Mesothelial cell of epicardium (in vitro differentiated cells): Measurements from ENCODE around the gene FOXC2. TPM values are rescaled to one million over a fixed set of nuclear protein-coding genes. Genes with fewer than 3 reads are reported as not detected.

ENCODE experiments used
- DNase-seq, 2 experiments: peaks; one replicate each; pipeline ENCODE4 v3.0.0; 2021; ENCODE audit warnings: low spot score in 2 of 2; ENCODE audit not compliant: unreplicated experiment in 2 of 2
- H3K27ac Mint-ChIP-seq: 2 replicates; pipeline ENCODE4 v1.8.0; 2021; ENCODE audit warnings: mixed read lengths
- H3K27me3 Mint-ChIP-seq: 2 replicates; pipeline ENCODE4 v1.8.0; 2021; ENCODE audit warnings: low read depth, mixed read lengths
- H3K36me3 Mint-ChIP-seq: 2 replicates; pipeline ENCODE4 v1.8.0; 2021; ENCODE audit warnings: mixed read lengths
- H3K4me1 Mint-ChIP-seq: 2 replicates; pipeline ENCODE4 v1.8.0; 2021; ENCODE audit warnings: mixed read lengths
- H3K4me3 Mint-ChIP-seq: 2 replicates; pipeline ENCODE4 v1.8.0; 2021; ENCODE audit warnings: mild to moderate bottlenecking, moderate library complexity, mixed read lengths
- H3K9me3 Mint-ChIP-seq: 2 replicates; pipeline ENCODE4 v1.8.0; 2021; ENCODE audit warnings: mixed read lengths
- CTCF ChIP-seq: fragments of 200-600 bp; sonication (generic); IDR thresholded peaks from one replicate; pipeline ENCODE4 v1.5.0; 2021; ENCODE audit warnings: antibody characterized with exemption; ENCODE audit not compliant: unreplicated experiment
- total RNA-seq: library from RNA; stranded (reverse); gene quantifications from 3 replicates; pipeline ENCODE4 v1.2.1, GENCODE V29; 2021

Gene FOXC2
- total RNA-seq, 1 donor from 2014 or later: 12.3 TPM

- no peak for DNase-seq
- no peaks in the 10 kb centered on the region for H3K4me1 Mint-ChIP-seq
- H3K27me3 Mint-ChIP-seq: peaks cover 42% of the 10 kb centered on the region
- no peaks in the 10 kb centered on the region for H3K9me3 Mint-ChIP-seq
- no peak for TF ChIP-seq CTCF
- H3K4me3 Mint-ChIP-seq: no peak overlapping the region
- peaks cover 6% of the 10 kb centered on the region for H3K36me3 Mint-ChIP-seq
- no peak overlapping the region for H3K27ac Mint-ChIP-seq
Observed at GRCh38 chr16:86531191-86531545, 35.5 kb upstream of the FOXC2 start.

DNA sequence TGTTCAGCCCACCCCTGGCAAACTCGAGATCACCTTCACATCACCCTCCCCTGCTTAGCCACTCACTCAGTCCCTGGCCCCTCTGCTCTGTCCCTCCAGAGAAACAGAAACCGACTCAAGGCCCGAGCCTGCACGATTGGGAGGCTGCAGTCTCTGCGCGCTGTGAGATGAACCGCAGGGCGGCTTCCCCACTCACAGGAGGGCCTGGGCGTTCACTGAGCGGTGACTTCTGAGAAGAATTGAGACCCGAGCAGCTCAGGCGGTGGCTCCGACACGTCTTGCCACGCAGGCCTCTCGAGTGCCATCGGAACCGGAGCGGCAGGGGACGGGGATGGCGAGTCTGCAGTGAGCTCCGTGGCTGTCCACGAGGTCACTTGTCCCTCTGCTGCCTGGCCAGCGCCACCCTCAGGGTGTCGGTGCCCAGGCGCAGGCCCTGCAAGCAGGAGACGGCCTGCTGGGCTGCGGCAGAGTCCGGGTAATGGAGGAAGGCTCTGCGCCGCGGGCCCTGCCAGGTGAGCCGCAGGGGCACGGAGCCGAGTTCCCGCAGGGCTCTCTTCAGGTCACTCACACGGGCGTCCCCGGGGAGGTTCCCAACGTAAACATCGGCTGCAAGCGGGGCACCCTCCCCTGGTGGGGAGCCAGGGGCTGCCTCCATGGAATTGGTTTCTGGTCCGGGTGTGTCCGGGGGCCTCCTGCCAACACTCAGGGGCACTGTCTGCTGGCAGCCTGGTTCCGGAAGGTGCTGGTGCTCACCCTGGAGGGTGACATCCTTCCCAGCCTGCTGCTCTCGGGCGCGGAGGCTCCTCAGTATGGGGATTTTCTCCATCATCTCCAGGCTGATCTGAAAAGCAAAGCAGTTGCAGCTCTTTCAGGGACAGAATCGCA is 34.7 kb upstream of the FOXC2 start:
- DNase-seq: no peak
- peaks cover 40% of the 10 kb centered on the region for H3K27me3 Mint-ChIP-seq
- TF ChIP-seq CTCF: no peak
- H3K4me1 Mint-ChIP-seq: no peaks in the 10 kb centered on the region
- no peak overlapping the region for H3K4me3 Mint-ChIP-seq
- H3K36me3 Mint-ChIP-seq: peaks cover 6% of the 10 kb centered on the region
- H3K9me3 Mint-ChIP-seq: no peaks in the 10 kb centered on the region
- no peak overlapping the region for H3K27ac Mint-ChIP-seq

GRCh38 chr16:86532526-86532815 is 34.2 kb upstream of the FOXC2 start:
- Mint-ChIP-seq H3K9me3 (no peaks in the 10 kb centered on the region), H3K27ac (no peak overlapping the region), H3K4me3 (no peak overlapping the region), H3K27me3 (peaks cover 39% of the 10 kb centered on the region), H3K36me3 (peaks cover 6% of the 10 kb centered on the region), H3K4me1 (no peaks in the 10 kb centered on the region)
- no peak for TF ChIP-seq CTCF
- no peak for DNase-seq

GRCh38 chr16:86533076-86533475 is 33.6 kb upstream of the FOXC2 start:
- H3K27ac Mint-ChIP-seq: no peak overlapping the region
- TF ChIP-seq CTCF: no peak
- DNase-seq: no peak
- peaks cover 36% of the 10 kb centered on the region for H3K27me3 Mint-ChIP-seq
- H3K4me1 Mint-ChIP-seq: no peaks in the 10 kb centered on the region
- H3K4me3 Mint-ChIP-seq: no peak overlapping the region
- H3K9me3 Mint-ChIP-seq: no peaks in the 10 kb centered on the region
- peaks cover 5% of the 10 kb centered on the region for H3K36me3 Mint-ChIP-seq

DNA sequence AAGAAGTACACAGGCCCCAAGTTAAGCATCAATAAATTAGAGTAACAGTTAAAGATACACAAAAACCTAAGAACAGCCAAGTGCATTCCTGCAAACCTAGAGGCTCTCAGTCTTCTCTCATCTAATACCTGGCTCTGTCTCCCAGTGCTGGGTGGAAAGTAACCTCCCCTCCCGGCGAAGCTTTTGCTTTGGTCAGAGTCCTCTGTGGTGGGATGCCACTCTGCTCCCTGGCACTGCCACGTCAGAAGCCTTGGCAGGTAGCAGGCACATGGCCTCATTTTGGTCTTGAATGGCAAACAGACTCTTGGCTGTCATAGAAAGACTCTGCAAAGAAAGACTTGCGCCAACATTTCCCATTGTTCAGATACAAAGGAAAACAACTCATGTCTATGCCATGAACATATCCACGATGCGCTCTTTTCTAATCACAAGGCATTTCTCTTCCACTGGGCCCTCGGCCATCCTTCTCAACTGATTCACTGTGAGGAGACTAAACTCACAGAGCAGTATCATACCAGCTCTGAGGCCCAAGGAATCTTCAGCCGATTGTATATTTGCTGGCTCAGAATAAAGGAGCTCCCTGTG is 32.8 kb upstream of the FOXC2 start:
- Mint-ChIP-seq H3K9me3 (no peaks in the 10 kb centered on the region), H3K27me3 (peaks cover 31% of the 10 kb centered on the region), H3K4me1 (no peaks in the 10 kb centered on the region), H3K4me3 (no peak overlapping the region), H3K27ac (no peak overlapping the region), H3K36me3 (peaks cover 5% of the 10 kb centered on the region)
- no peak for DNase-seq
- no peak for TF ChIP-seq CTCF
